ENCODE results near the gene OSGIN1. TPM values are rescaled to one million over a fixed set of nuclear protein-coding genes. Genes with fewer than 3 reads are reported as not detected.

OSGIN1 gene
- total RNA-seq, 1 experiment from 2014 or later: 3.7 TPM

- Mint-ChIP-seq H3K36me3 (ENCODE audit: insufficient read depth, unreplicated experiment) (no peaks in the 10 kb centered on the region), H3K4me1 (ENCODE audit: insufficient read depth, unreplicated experiment) (no peaks in the 10 kb centered on the region), H3K27me3 (ENCODE audit: insufficient read depth, unreplicated experiment) (peaks cover 11% of the 10 kb centered on the region), H3K27ac (ENCODE audit: low read depth, unreplicated experiment) (no peak overlapping the region), H3K9me3 (ENCODE audit: unreplicated experiment) (peaks cover 14% of the 10 kb centered on the region), H3K4me3 (ENCODE audit: unreplicated experiment) (no peak overlapping the region)
- intact Hi-C loops (cut with micrococcal nuclease): no loop called here
- no peak for TF ChIP-seq CTCF (IDR thresholded peaks at IDR 0.05; ENCODE audit: unreplicated experiment)
- no TSS peak for BruUV-seq (replicated peaks)
- ChIA-PET CTCF (interaction anchor here (0.6 to 1.2 kb wide), 3 partner anchors 13 to 1931 kb away, joined by 3 to 4 read pairs (median 3); no protein-coding TSS in a partner anchor), POLR2A (no interaction called here)
- DNase-seq (ENCODE audit: unreplicated experiment): no peak
Measured at GRCh38 chr16:83981799-83982198, 28.8 kb downstream of the OSGIN1 start.

DNA sequence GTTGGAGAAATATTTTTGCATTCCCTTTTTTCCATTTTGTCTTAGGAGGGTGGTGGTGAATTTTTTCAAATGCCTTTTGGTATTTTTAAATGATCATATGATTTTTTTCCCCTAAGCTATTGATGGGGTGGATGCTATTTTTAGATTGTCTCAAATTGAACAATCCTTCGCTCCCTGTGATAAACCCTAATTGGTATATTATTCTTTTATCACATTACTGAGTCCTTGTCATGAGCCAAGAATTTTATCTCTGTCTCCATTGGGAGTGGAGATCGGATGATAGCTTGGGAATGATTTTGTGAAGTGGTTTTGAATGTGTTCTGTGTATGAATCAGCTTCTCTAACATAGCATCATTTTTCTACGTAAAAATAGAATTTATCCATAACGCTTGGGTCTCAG lies 30.5 kb downstream of the OSGIN1 start:
- CTCF ChIA-PET: interaction anchor here (0.6 to 1.0 kb wide), 4 partner anchors 27 to 154 kb away, joined by 3 read pairs; no protein-coding TSS in a partner anchor
- Mint-ChIP-seq H3K9me3 (ENCODE audit: unreplicated experiment) (peaks cover 8% of the 10 kb centered on the region), H3K36me3 (ENCODE audit: insufficient read depth, unreplicated experiment) (no peaks in the 10 kb centered on the region), H3K27ac (ENCODE audit: low read depth, unreplicated experiment) (no peak overlapping the region), H3K4me1 (ENCODE audit: insufficient read depth, unreplicated experiment) (no peaks in the 10 kb centered on the region), H3K27me3 (ENCODE audit: insufficient read depth, unreplicated experiment) (peaks cover 28% of the 10 kb centered on the region), H3K4me3 (ENCODE audit: unreplicated experiment) (no peak overlapping the region)
- POLR2A ChIA-PET: interaction anchor here (0.9 kb wide), 1 partner anchor 12 kb away, joined by 4 read pairs; no protein-coding TSS in a partner anchor
- intact Hi-C loops (cut with micrococcal nuclease): no loop called here
- BruUV-seq (replicated peaks): no TSS peak
- TF ChIP-seq CTCF (IDR thresholded peaks at IDR 0.05; ENCODE audit: unreplicated experiment): no peak
- DNase-seq (ENCODE audit: unreplicated experiment): no peak

GRCh38 chr16:83989300-83989699 lies 36.3 kb downstream of the OSGIN1 start:
- H3K4me3 Mint-ChIP-seq (ENCODE audit: unreplicated experiment): no peak overlapping the region
- peak; percentile 61 for DNase-seq (ENCODE audit: unreplicated experiment)
- CTCF ChIA-PET: interaction anchor here (0.7 to 2.0 kb wide), 5 partner anchors 11 to 97 kb away, joined by 3 to 8 read pairs (median 4); no protein-coding TSS in a partner anchor
- TF ChIP-seq CTCF (IDR thresholded peaks at IDR 0.05; ENCODE audit: unreplicated experiment): no peak
- no peak overlapping the region for H3K27ac Mint-ChIP-seq (ENCODE audit: low read depth, unreplicated experiment)
- H3K36me3 Mint-ChIP-seq (ENCODE audit: insufficient read depth, unreplicated experiment): peaks cover 6% of the 10 kb centered on the region
- no peaks in the 10 kb centered on the region for H3K9me3 Mint-ChIP-seq (ENCODE audit: unreplicated experiment)
- peaks cover 41% of the 10 kb centered on the region for H3K27me3 Mint-ChIP-seq (ENCODE audit: insufficient read depth, unreplicated experiment)
- POLR2A ChIA-PET: interaction anchor here (1.0 to 1.8 kb wide), 4 partner anchors 9 to 46 kb away, joined by 3 to 5 read pairs (median 4); no protein-coding TSS in a partner anchor
- BruUV-seq (replicated peaks): no TSS peak
- intact Hi-C loops (cut with micrococcal nuclease): no loop called here
- H3K4me1 Mint-ChIP-seq (ENCODE audit: insufficient read depth, unreplicated experiment): peaks cover 32% of the 10 kb centered on the region

DNA sequence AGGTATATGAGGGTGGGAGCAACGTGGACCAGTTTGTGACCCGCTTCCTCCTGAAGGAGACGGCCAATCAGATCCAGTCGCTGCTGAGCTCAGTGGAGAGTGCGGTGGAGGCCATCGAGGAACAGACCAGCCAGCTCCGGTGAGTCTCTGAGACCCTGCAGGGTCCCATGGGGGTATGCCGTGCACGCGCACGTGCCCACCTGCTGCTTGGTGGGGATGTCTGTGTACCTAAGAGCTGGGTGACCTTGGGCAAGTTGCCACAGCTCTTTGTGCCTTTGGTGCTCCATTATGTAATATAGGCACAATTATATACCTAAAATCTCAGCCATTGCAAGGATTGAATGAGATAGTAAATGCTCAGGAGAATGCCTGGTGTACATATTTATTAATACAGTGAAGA lies 37.5 kb downstream of the OSGIN1 start:
- Mint-ChIP-seq H3K27ac (ENCODE audit: low read depth, unreplicated experiment) (no peak overlapping the region), H3K27me3 (ENCODE audit: insufficient read depth, unreplicated experiment) (peaks cover 41% of the 10 kb centered on the region), H3K4me3 (ENCODE audit: unreplicated experiment) (no peak overlapping the region), H3K9me3 (ENCODE audit: unreplicated experiment) (no peaks in the 10 kb centered on the region), H3K36me3 (ENCODE audit: insufficient read depth, unreplicated experiment) (peaks cover 12% of the 10 kb centered on the region), H3K4me1 (ENCODE audit: insufficient read depth, unreplicated experiment) (peaks cover 39% of the 10 kb centered on the region)
- DNase-seq (ENCODE audit: unreplicated experiment): no peak
- intact Hi-C loops (cut with micrococcal nuclease): no loop called here
- BruUV-seq (replicated peaks): no TSS peak
- ChIA-PET CTCF (interaction anchor here (1.1 to 1.3 kb wide), 2 partner anchors 52 to 75 kb away, joined by 3 to 4 read pairs; no protein-coding TSS in a partner anchor), POLR2A (no interaction called here)
- no peak for TF ChIP-seq CTCF (IDR thresholded peaks at IDR 0.05; ENCODE audit: unreplicated experiment)
